ENCODE results near the gene CPE.
"Not testable (repeated sequence)": the region's sequence is repeated elsewhere in the genome, so short reads cannot be mapped to it uniquely, and the experiment has no call there.

DNA sequence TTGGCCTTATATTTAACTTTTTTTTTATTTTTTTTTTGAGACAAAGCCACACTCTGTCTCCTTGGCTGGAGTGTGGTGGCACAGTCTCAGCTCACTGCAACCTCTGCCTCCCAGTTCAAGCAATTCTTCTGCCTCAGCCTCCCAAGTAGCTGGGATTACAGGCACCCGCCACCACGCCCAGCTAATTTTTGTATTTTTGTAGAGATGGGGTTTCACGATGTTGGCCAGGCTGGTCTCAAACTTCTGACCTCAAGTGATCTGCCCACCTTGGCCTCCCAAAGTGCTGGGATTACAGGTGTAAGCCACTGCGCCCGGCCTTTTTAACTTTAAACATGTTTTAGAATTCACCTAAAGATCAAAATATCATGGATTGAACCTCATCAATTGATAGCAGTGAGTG is 36.5 kb upstream of the CPE start:
- TF ChIP-seq CTCF, EP300, POLR2AphosphoS5 (IDR thresholded peaks at IDR 0.05): not testable (repeated sequence)
- TF ChIP-seq POLR2A (IDR thresholded peaks at IDR 0.05): peak in 1 of 4 donors; percentile 15
